Measurements from ENCODE around the gene TNIK. TPM values are rescaled to one million over a fixed set of nuclear protein-coding genes. Genes with fewer than 3 reads are reported as not detected.

TNIK gene
- total and polyA plus RNA-seq, 2 donors = 6.5 to 9.0 TPM

DNA sequence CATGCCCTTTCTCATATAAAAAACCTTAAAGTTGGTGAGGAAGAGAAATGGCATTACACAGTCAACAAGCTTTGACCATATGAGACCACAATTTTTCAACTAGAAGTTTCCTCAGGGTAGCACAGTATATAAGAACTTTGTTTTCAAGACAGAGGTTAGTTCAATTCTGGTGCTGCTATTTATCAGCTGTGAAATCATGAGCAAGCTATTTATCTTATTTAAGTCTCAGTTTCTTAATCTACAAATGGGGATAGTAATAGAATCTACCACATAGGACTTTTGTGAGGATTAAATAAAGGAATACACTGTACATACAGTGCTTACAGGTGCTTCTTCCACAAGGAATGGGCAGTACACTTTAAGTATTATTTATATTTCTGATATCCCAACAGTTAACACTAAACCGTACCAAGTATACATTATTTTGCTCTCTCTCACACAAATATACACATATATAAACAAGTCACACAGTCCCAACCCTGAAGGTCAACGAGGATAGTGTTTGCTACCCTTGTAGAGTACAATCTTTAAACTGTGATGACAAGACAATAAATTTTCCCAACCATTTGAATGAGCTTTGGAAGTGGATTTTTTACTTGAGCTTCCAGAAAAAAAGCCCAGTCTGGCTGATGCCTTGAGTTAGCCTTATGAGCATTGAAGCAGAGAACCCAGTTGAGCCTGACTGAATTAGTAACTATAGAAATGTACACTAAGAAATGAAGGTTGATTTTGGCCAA lies 178.8 kb downstream of the TNIK start:
- no peak for DNase-seq (ENCODE audit: low read depth in 6 of 9, low spot score in 9 of 9)
- H3K27me3 ChIP-seq (ENCODE audit: control insufficient read depth in 2 of 2, insufficient read depth in 1 of 2, low read length in 1 of 2) = no peaks in the 10 kb centered on the region
- WGBS = 93% methylated on average over 2 of the region's 2 CpGs
- no peaks in the 10 kb centered on the region for H3K36me3 ChIP-seq (ENCODE audit: control insufficient read depth in 2 of 2, insufficient read depth in 2 of 2, low read length in 1 of 2)
- H3K9me3 ChIP-seq (ENCODE audit: control insufficient read depth in 2 of 2, insufficient read depth in 1 of 2, low read length in 1 of 2) = no peaks in the 10 kb centered on the region
- no peaks in the 10 kb centered on the region for H3K4me1 ChIP-seq (ENCODE audit: control insufficient read depth in 2 of 2, insufficient read depth in 2 of 2, low read length in 2 of 2)
- H3K4me3 ChIP-seq (ENCODE audit: low read length in 2 of 2) = no peak overlapping the region
- no peak overlapping the region for H3K27ac ChIP-seq (ENCODE audit: low read depth in 1 of 2, low read length in 1 of 2)

DNA sequence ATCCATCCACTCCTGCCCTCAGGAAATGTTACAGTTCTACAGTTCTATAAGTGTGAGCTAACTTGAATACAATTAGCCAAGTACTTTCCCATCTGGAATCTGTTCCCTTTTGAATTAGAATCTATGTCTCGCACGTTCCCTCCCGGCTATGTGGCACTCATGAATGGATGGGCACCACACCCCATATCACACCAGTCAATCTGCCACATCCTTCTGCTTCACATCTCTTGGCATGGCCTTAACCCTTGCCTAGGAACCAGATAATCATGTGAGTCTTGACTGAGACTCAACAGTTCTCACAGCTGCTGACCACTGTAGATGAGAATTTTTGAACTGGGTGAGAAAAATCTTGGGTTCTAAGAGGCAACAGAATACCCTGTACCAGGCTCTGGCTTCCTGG lies 180.2 kb downstream of the TNIK start:
- H3K27me3 ChIP-seq (ENCODE audit: control insufficient read depth in 2 of 2, insufficient read depth in 1 of 2, low read length in 1 of 2) = no peaks in the 10 kb centered on the region
- H3K9me3 ChIP-seq (ENCODE audit: control insufficient read depth in 2 of 2, insufficient read depth in 1 of 2, low read length in 1 of 2) = no peaks in the 10 kb centered on the region
- no peaks in the 10 kb centered on the region for H3K36me3 ChIP-seq (ENCODE audit: control insufficient read depth in 2 of 2, insufficient read depth in 2 of 2, low read length in 1 of 2)
- 98% methylated on average over 3 of the region's 3 CpGs for WGBS
- no peak overlapping the region for H3K27ac ChIP-seq (ENCODE audit: low read depth in 1 of 2, low read length in 1 of 2)
- H3K4me3 ChIP-seq (ENCODE audit: low read length in 2 of 2) = no peak overlapping the region
- H3K4me1 ChIP-seq (ENCODE audit: control insufficient read depth in 2 of 2, insufficient read depth in 2 of 2, low read length in 2 of 2) = no peaks in the 10 kb centered on the region
- DNase-seq (ENCODE audit: low read depth in 6 of 9, low spot score in 9 of 9) = no peak

DNA sequence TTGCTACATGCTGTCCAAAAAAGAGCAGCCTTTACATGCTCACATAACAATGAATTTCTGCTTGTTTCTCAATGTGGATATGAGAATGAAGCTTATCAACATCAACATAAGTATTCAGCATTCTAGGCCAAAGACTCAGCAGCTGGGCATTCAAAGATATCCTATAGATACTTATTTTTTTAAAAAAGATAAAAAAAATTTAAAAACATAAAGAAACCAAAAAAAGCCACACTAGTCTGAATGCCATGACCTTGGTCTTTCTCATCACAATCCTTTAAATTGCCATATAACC lies 182.0 kb downstream of the TNIK start:
- DNase-seq (ENCODE audit: low read depth in 6 of 9, low spot score in 9 of 9) = no peak
- no peaks in the 10 kb centered on the region for H3K9me3 ChIP-seq (ENCODE audit: control insufficient read depth in 2 of 2, insufficient read depth in 1 of 2, low read length in 1 of 2)
- no peak overlapping the region for H3K27ac ChIP-seq (ENCODE audit: low read depth in 1 of 2, low read length in 1 of 2)
- H3K4me3 ChIP-seq (ENCODE audit: low read length in 2 of 2) = no peak overlapping the region
- H3K4me1 ChIP-seq (ENCODE audit: control insufficient read depth in 2 of 2, insufficient read depth in 2 of 2, low read length in 2 of 2) = peaks cover 0 to 3% of the 10 kb centered on the region in 2 donors
- H3K36me3 ChIP-seq (ENCODE audit: control insufficient read depth in 2 of 2, insufficient read depth in 2 of 2, low read length in 1 of 2) = no peaks in the 10 kb centered on the region
- H3K27me3 ChIP-seq (ENCODE audit: control insufficient read depth in 2 of 2, insufficient read depth in 1 of 2, low read length in 1 of 2) = no peaks in the 10 kb centered on the region

DNA sequence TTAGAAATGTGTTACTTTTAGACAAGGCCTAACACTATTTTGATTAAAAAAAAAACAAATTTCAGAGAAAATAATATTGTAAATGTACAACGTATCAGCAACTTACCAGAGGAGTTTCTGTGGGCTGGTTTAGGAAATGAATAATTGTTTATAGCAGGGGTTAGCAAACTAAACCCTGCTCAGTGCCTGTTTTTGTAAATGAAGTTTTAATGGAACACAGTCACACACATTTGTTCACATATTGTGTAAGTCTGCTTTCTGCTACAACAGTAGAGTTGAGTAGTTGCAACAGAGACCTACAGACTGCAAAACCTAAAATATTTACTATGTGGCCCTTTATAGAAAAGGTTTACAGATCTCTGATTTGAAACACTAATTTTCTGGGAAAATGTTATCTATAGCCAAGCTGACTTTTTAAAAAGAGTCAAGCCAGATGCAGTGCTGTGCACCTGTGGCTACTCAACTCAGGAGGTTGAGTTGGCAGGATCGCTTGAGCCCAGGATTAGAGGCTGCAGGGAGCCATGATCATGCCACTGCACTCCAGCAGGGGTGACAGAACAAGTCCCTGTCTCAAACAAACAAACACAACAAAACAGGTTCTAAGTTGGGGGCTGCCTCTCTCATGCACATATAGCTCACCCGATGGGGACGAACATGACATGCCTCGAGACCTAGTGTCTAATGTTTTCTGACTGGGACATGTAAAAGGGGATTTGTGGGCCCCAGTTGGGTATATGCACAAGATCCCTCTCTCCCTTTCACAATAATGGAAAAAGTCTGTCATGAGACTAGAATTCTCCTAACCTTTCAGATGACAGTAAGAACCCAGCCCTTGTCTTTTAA lies 182.5 kb downstream of the TNIK start:
- Histone ChIP-seq H3K9me3 (ENCODE audit: control insufficient read depth in 2 of 2, insufficient read depth in 1 of 2, low read length in 1 of 2) (no peaks in the 10 kb centered on the region), H3K4me3 (ENCODE audit: low read length in 2 of 2) (no peak overlapping the region), H3K27ac (ENCODE audit: low read depth in 1 of 2, low read length in 1 of 2) (no peak overlapping the region), H3K36me3 (ENCODE audit: control insufficient read depth in 2 of 2, insufficient read depth in 2 of 2, low read length in 1 of 2) (no peaks in the 10 kb centered on the region), H3K4me1 (ENCODE audit: control insufficient read depth in 2 of 2, insufficient read depth in 2 of 2, low read length in 2 of 2) (peaks cover 0 to 3% of the 10 kb centered on the region in 2 donors), H3K27me3 (ENCODE audit: control insufficient read depth in 2 of 2, insufficient read depth in 1 of 2, low read length in 1 of 2) (no peaks in the 10 kb centered on the region)
- DNase-seq (ENCODE audit: low read depth in 6 of 9, low spot score in 9 of 9) = no peak
- WGBS = 94% methylated on average over 5 of the region's 5 CpGs

DNA sequence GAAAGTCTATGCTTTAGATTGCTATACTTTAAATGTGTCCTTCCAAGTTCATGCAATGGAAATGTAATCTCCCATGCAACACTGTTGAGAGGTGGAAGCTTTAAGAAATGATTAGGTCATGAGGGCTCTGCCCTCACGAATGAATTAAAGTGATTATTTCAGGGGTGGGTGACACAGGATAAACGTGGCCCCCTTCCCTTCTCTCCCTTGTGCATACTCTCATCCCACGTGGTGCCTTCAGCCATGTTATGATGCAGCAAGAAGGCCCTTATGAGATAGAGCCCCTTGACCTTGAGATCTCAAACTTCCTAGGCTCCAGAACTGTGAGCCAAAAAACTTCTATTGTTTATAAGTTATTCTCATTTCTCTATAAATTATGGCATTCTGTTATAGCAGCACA lies 183.3 kb downstream of the TNIK start:
- Histone ChIP-seq H3K27ac (ENCODE audit: low read depth in 1 of 2, low read length in 1 of 2) (no peak overlapping the region), H3K4me1 (ENCODE audit: control insufficient read depth in 2 of 2, insufficient read depth in 2 of 2, low read length in 2 of 2) (peaks cover 0 to 3% of the 10 kb centered on the region in 2 donors), H3K4me3 (ENCODE audit: low read length in 2 of 2) (no peak overlapping the region), H3K27me3 (ENCODE audit: control insufficient read depth in 2 of 2, insufficient read depth in 1 of 2, low read length in 1 of 2) (no peaks in the 10 kb centered on the region), H3K9me3 (ENCODE audit: control insufficient read depth in 2 of 2, insufficient read depth in 1 of 2, low read length in 1 of 2) (no peaks in the 10 kb centered on the region), H3K36me3 (ENCODE audit: control insufficient read depth in 2 of 2, insufficient read depth in 2 of 2, low read length in 1 of 2) (no peaks in the 10 kb centered on the region)
- 93% methylated on average over 3 of the region's 3 CpGs for WGBS
- DNase-seq (ENCODE audit: low read depth in 6 of 9, low spot score in 9 of 9) = no peak

DNA sequence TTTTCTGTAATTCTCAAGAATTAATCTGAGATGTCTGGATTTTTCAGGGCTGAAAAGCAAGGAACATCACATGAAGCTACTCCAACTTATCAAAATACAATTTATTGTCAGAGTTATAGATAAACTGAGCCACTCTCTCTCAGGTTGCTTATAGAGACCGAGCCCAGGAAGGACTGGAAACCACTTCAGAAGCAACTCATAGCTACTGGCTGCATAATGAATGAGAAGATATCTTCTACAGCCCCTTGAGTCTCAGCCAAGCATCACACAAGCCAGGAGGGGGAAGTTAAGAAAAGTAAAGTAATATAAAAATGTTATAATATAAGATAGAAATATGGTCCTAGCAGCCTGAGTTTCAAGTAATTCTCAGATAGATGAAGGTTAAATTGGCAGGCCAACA lies 186.0 kb downstream of the TNIK start:
- no peaks in the 10 kb centered on the region for H3K27me3 ChIP-seq (ENCODE audit: control insufficient read depth in 2 of 2, insufficient read depth in 1 of 2, low read length in 1 of 2)
- H3K27ac ChIP-seq (ENCODE audit: low read depth in 1 of 2, low read length in 1 of 2) = no peak overlapping the region
- no peaks in the 10 kb centered on the region for H3K9me3 ChIP-seq (ENCODE audit: control insufficient read depth in 2 of 2, insufficient read depth in 1 of 2, low read length in 1 of 2)
- no peak overlapping the region for H3K4me3 ChIP-seq (ENCODE audit: low read length in 2 of 2)
- peak in 1 of 9 donors; percentile 13 for DNase-seq (ENCODE audit: low read depth in 6 of 9, low spot score in 9 of 9)
- peaks cover 3% of the 10 kb centered on the region in 2 donors for H3K4me1 ChIP-seq (ENCODE audit: control insufficient read depth in 2 of 2, insufficient read depth in 2 of 2, low read length in 2 of 2)
- 13% methylated on average over 1 of the region's 1 CpG for WGBS
- no peaks in the 10 kb centered on the region for H3K36me3 ChIP-seq (ENCODE audit: control insufficient read depth in 2 of 2, insufficient read depth in 2 of 2, low read length in 1 of 2)

DNA sequence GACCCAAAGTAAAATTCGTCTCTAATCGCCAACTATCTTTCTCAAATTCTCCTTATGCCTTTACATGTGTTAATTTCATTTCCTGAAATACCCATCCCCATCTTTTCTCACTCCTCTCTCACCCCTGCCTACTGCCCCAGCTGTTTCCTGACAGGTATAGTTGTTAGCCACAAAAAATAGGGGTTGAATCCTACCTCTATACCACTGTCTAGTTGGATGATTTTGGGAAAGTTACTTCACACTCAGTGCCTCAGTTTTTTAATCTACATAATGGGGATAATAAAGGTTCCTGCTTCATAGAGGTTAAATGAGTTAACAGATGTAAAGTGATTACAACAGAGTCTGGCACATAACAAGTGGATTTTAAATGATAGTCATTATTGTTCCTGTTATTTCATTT lies 189.7 kb downstream of the TNIK start:
- Histone ChIP-seq H3K27me3 (ENCODE audit: control insufficient read depth in 2 of 2, insufficient read depth in 1 of 2, low read length in 1 of 2) (no peaks in the 10 kb centered on the region), H3K36me3 (ENCODE audit: control insufficient read depth in 2 of 2, insufficient read depth in 2 of 2, low read length in 1 of 2) (no peaks in the 10 kb centered on the region), H3K4me3 (ENCODE audit: low read length in 2 of 2) (no peak overlapping the region), H3K27ac (ENCODE audit: low read depth in 1 of 2, low read length in 1 of 2) (no peak overlapping the region), H3K4me1 (ENCODE audit: control insufficient read depth in 2 of 2, insufficient read depth in 2 of 2, low read length in 2 of 2) (peaks cover 8 to 11% of the 10 kb centered on the region in 2 donors), H3K9me3 (ENCODE audit: control insufficient read depth in 2 of 2, insufficient read depth in 1 of 2, low read length in 1 of 2) (no peaks in the 10 kb centered on the region)
- 65% methylated on average over 2 of the region's 2 CpGs for WGBS
- no peak for DNase-seq (ENCODE audit: low read depth in 6 of 9, low spot score in 9 of 9)

DNA sequence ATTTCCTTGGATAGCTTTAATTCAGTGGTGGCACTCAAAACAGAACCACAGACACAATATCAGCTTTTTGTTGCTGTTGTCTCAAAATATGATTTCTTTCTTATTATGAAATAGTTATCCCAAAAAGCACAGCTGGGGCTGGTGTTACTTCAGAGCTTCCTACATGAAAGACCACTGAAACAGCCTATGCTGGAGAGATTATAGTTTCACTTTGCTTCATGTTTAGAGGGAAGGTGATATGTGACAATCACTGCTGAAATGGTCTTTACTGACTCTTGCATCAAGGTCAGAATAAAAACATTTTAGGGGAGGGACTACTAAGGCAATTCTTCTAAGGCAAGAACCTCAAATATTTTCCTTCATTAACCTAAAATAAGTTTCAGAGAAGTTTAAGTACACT lies 190.7 kb downstream of the TNIK start:
- Histone ChIP-seq H3K27ac (ENCODE audit: low read depth in 1 of 2, low read length in 1 of 2) (no peak overlapping the region), H3K4me1 (ENCODE audit: control insufficient read depth in 2 of 2, insufficient read depth in 2 of 2, low read length in 2 of 2) (peaks cover 8 to 11% of the 10 kb centered on the region in 2 donors), H3K9me3 (ENCODE audit: control insufficient read depth in 2 of 2, insufficient read depth in 1 of 2, low read length in 1 of 2) (no peaks in the 10 kb centered on the region), H3K27me3 (ENCODE audit: control insufficient read depth in 2 of 2, insufficient read depth in 1 of 2, low read length in 1 of 2) (no peaks in the 10 kb centered on the region), H3K4me3 (ENCODE audit: low read length in 2 of 2) (no peak overlapping the region), H3K36me3 (ENCODE audit: control insufficient read depth in 2 of 2, insufficient read depth in 2 of 2, low read length in 1 of 2) (no peaks in the 10 kb centered on the region)
- peak in 3 of 9 donors; percentile 17 to 57 (median 30) for DNase-seq (ENCODE audit: low read depth in 6 of 9, low spot score in 9 of 9)

DNA sequence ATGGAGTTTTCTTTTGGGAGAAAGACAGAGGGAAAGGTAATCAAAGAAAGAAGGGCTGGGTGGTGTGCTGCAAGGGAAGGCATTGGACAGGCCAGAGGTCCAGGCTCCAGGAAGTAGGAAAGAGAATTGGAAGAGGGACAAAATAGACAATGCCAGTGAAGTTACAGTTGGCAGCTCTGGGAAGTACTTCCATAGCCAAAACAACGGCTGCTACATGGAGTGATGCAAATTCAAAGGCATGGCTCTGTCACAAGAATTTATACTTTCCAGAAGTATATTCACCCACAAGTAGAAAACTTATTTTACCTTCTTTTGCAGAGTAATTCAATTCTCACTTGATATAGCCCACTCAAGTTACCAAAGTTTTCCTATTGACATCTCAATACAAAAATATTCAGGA lies 191.5 kb downstream of the TNIK start:
- Histone ChIP-seq H3K4me1 (ENCODE audit: control insufficient read depth in 2 of 2, insufficient read depth in 2 of 2, low read length in 2 of 2) (peaks cover 7 to 8% of the 10 kb centered on the region in 2 donors), H3K9me3 (ENCODE audit: control insufficient read depth in 2 of 2, insufficient read depth in 1 of 2, low read length in 1 of 2) (no peaks in the 10 kb centered on the region), H3K36me3 (ENCODE audit: control insufficient read depth in 2 of 2, insufficient read depth in 2 of 2, low read length in 1 of 2) (no peaks in the 10 kb centered on the region), H3K27ac (ENCODE audit: low read depth in 1 of 2, low read length in 1 of 2) (no peak overlapping the region), H3K27me3 (ENCODE audit: control insufficient read depth in 2 of 2, insufficient read depth in 1 of 2, low read length in 1 of 2) (no peaks in the 10 kb centered on the region), H3K4me3 (ENCODE audit: low read length in 2 of 2) (no peak overlapping the region)
- WGBS = 98% methylated on average over 1 of the region's 1 CpG
- DNase-seq (ENCODE audit: low read depth in 6 of 9, low spot score in 9 of 9) = no peak
